ENCODE measurements around the gene CLIP4.

- TF ChIP-seq GATA2 (IDR thresholded peaks at IDR 0.05; ENCODE audit: low read depth, low read length) (no peak), GATA3 (IDR thresholded peaks at IDR 0.05; ENCODE audit: low read depth, low read length) (no peak)
These were observed 103.4 kb downstream of the CLIP4 start for GRCh38 chr2:29218550-29219125.

Measured in SH-SY5Y (cell line).